Left lung (tissue), 10 donors: ENCODE results near the gene HEXD. TPM values are rescaled to one million over a fixed set of nuclear protein-coding genes. Genes with fewer than 3 reads are reported as not detected.
"Not testable (repeated sequence)": the region's sequence is repeated elsewhere in the genome, so short reads cannot be mapped to it uniquely, and the experiment has no call there.

Experiments used
- ATAC-seq: fragments of 200-7000 bp; cut with Tn5 transposase; one replicate; pipeline ENCODE4 v1.9.1; 2020; ENCODE audit warnings: moderate library complexity
- DNase-seq, 4 donors: peaks; one replicate each; pipeline ENCODE4 v3.0.0-alpha.2; 2013 to 2020
- H3K27ac ChIP-seq, 2 donors: fragments of 200-600 bp; sonication (generic) in 1 of 2; one replicate each; pipeline versions ENCODE4 v1.5.0 to v1.8.0; 2020 to 2021
- H3K27me3 ChIP-seq, 2 donors: fragments of 200-600 bp; sonication (generic) in 1 of 2; one replicate each; pipeline versions ENCODE4 v1.5.0 to v1.8.0; 2020 to 2021
- H3K36me3 ChIP-seq, 2 donors: fragments of 200-600 bp; sonication (generic) in 1 of 2; one replicate each; pipeline versions ENCODE4 v1.5.0 to v1.8.0; 2020 to 2021
- H3K4me1 ChIP-seq, 2 donors: fragments of 200-600 bp; one replicate each; pipeline ENCODE4 v1.8.0; 2021
- H3K4me3 ChIP-seq, 2 donors: fragments of 200-600 bp; sonication (generic) in 1 of 2; one replicate each; pipeline versions ENCODE4 v1.5.0 to v1.8.0; 2020 to 2021; ENCODE audit warnings: mild to moderate bottlenecking in 1 of 2
- H3K9me3 ChIP-seq, 2 donors: fragments of 200-600 bp; sonication (generic) in 1 of 2; one replicate each; pipeline versions ENCODE4 v1.5.0 to v1.8.0; 2020 to 2021
- intact Hi-C, 2 donors: fragments of 100-400 bp; cut with DNase I; formaldehyde crosslinking; loops; one replicate each; pipeline versions ENCODE4 v1.11.2 to v1.14.2; 2022
- polyA plus RNA-seq, 6 donors: library from polyadenylated mRNA; unstranded; fragments of 120-200 nt; gene quantifications; one replicate each; pipeline ENCODE4 v1.2.1, GENCODE V29; 2013; ENCODE audit not compliant: insufficient read length in 6 of 6
- total RNA-seq, 2 donors: library from RNA; stranded (reverse); fragmentation: NEBNext Ultra II Directional; extraction: Animal tissue kit (Norgen Biotek cat#: 25700); gene quantifications; one replicate each; pipeline ENCODE4 v1.2.1, GENCODE V29; 2021
- TF ChIP-seq, protein P1 (sequence below), 2 donors: fragments of 200-600 bp; sonication (generic) in 1 of 2; IDR thresholded peaks; one replicate each; pipeline versions ENCODE4 v1.5.0 to v1.8.0; 2021; ENCODE audit warnings: antibody characterized with exemption in 2 of 2
- donor health status: DM: no; HTN: yes; CAD: no.
- donor health status: DM: no; HTN: no; CAD: no.

HEXD gene
- total and polyA plus RNA-seq, 8 donors = 28.6 to 48.3 (median 38.4) TPM

DNA sequence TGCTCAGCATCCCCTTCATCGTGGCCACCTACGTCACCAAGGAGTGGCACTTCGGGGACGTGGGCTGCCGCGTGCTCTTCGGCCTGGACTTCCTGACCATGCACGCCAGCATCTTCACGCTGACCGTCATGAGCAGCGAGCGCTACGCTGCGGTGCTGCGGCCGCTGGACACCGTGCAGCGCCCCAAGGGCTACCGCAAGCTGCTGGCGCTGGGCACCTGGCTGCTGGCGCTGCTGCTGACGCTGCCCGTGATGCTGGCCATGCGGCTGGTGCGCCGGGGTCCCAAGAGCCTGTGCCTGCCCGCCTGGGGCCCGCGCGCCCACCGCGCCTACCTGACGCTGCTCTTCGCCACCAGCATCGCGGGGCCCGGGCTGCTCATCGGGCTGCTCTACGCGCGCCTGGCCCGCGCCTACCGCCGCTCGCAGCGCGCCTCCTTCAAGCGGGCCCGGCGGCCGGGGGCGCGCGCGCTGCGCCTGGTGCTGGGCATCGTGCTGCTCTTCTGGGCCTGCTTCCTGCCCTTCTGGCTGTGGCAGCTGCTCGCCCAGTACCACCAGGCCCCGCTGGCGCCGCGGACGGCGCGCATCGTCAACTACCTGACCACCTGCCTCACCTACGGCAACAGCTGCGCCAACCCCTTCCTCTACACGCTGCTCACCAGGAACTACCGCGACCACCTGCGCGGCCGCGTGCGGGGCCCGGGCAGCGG lies 43.4 kb upstream of the HEXD start:
- intact Hi-C loops = no loop called here
- TF ChIP-seq, protein P1, sequence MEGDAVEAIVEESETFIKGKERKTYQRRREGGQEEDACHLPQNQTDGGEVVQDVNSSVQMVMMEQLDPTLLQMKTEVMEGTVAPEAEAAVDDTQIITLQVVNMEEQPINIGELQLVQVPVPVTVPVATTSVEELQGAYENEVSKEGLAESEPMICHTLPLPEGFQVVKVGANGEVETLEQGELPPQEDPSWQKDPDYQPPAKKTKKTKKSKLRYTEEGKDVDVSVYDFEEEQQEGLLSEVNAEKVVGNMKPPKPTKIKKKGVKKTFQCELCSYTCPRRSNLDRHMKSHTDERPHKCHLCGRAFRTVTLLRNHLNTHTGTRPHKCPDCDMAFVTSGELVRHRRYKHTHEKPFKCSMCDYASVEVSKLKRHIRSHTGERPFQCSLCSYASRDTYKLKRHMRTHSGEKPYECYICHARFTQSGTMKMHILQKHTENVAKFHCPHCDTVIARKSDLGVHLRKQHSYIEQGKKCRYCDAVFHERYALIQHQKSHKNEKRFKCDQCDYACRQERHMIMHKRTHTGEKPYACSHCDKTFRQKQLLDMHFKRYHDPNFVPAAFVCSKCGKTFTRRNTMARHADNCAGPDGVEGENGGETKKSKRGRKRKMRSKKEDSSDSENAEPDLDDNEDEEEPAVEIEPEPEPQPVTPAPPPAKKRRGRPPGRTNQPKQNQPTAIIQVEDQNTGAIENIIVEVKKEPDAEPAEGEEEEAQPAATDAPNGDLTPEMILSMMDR (IDR thresholded peaks at IDR 0.05) = no peak
- Histone ChIP-seq H3K4me1 (peaks cover 6 to 25% of the 10 kb centered on the region in 2 donors), H3K27me3 (peaks cover 65 to 93% of the 10 kb centered on the region in 2 donors), H3K36me3 (no peaks in the 10 kb centered on the region), H3K4me3 (no peak overlapping the region), H3K9me3 (no peaks in the 10 kb centered on the region), H3K27ac (no peak overlapping the region)
- DNase-seq (peak in 1 of 4 donors; percentile 74), ATAC-seq (no peak)

DNA sequence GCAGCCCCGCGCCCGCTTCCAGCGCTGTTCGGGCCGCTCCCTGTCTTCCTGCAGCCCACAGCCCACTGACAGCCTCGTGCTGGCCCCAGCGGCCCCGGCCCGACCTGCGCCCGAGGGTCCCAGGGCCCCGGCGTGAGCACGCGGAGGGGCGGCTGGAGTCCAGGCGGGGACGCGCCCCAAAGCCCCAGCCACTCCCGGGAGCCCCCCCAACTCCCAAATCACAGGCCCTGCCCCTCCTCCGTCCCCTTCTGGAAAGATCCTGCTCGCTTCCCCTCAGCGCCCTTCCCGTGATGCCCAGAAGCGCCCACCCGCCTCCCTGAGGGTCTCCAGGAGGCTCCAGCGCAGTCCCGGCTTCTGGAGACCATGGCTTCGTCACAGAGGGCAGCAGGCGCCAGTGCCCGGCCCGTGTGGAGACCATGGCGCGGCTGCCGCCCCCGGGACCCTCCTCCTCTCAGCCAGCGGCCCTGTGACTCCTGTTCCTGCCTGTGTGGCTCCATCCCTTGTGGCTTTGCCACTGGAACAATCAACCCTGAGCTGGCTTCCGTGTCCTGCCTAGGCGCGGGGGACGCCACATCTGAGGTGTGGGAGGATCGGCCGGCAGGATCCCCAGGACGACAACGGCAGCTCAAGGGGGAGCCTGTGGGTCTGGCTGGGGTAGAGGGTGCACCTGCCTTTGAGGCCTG lies 42.6 kb upstream of the HEXD start:
- H3K4me3 ChIP-seq = no peak overlapping the region
- no peaks in the 10 kb centered on the region for H3K36me3 ChIP-seq
- ATAC-seq = no peak
- no peak overlapping the region for H3K27ac ChIP-seq
- TF ChIP-seq, protein P1 (IDR thresholded peaks at IDR 0.05) = no peak
- H3K27me3 ChIP-seq = peaks cover 59 to 93% of the 10 kb centered on the region in 2 donors
- intact Hi-C loops = no loop called here
- H3K4me1 ChIP-seq = peaks cover 6 to 22% of the 10 kb centered on the region in 2 donors
- DNase-seq = peak in 1 of 4 donors; percentile 64
- no peaks in the 10 kb centered on the region for H3K9me3 ChIP-seq

DNA sequence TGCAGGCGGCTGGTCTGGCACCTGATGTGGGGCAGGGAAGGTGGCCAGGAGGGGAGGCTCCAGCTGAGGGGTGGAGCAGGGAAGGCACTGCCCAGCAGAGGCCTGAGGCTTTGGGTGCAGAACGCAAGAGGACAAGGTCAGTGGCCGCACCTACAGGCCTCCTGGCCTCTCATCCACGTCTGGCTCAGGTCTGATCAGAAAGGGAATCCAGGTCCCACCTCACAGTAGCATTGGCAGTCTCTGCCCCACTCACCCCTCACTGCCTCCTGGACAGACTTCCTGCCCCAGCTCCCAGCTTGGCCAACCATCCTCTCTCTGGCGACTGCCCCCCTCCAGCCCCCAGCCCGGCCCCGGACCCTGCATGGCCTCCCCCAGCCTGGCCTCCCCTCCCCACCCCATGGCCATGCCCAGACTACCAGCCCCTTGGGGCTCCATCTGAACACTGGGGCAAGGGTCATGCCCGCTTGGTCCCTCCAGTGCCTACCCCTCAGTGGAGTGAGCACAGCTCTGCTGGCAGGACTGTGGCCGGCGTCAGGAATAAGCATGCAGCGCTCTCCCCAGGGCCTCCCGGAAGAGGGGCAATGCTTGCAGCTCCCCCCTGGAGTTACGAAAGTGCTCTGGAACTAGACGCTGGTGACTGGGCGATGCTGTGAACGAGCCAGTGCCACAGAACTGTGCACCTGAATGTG lies 42.0 kb upstream of the HEXD start:
- Histone ChIP-seq H3K9me3 (no peaks in the 10 kb centered on the region), H3K4me3 (no peak overlapping the region), H3K4me1 (peaks cover 1 to 15% of the 10 kb centered on the region in 2 donors), H3K27ac (no peak overlapping the region), H3K27me3 (peaks cover 52 to 93% of the 10 kb centered on the region in 2 donors), H3K36me3 (no peaks in the 10 kb centered on the region)
- ATAC-seq (no peak), DNase-seq (peak in 1 of 4 donors; percentile 59)
- intact Hi-C loops = no loop called here
- TF ChIP-seq, protein P1 (IDR thresholded peaks at IDR 0.05) = no peak

DNA sequence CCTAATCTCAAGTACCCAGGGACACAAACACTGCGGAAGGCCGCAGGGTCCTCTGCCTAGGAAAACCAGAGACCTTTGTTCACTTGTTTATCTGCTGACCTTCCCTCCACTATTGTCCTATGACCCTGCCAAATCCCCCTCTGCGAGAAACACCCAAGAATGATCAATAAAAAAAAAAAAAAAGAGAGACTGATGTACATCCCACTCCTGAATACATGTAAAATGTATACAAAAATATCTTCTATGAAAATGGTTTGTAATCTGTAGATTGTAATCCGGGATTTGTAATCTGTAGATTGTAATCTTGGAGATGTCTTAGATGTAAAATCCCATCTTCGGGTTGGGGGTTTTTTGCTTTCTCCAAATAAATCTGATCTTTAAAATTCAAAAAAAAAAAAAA lies 40.9 kb upstream of the HEXD start:
- intact Hi-C loops, H3K36me3 ChIP-seq, H3K4me1 ChIP-seq, H3K9me3 ChIP-seq, DNase-seq, H3K4me3 ChIP-seq, H3K27ac ChIP-seq, ATAC-seq: not testable (repeated sequence)
- peaks cover 41 to 91% of the 10 kb centered on the region in 2 donors for H3K27me3 ChIP-seq

DNA sequence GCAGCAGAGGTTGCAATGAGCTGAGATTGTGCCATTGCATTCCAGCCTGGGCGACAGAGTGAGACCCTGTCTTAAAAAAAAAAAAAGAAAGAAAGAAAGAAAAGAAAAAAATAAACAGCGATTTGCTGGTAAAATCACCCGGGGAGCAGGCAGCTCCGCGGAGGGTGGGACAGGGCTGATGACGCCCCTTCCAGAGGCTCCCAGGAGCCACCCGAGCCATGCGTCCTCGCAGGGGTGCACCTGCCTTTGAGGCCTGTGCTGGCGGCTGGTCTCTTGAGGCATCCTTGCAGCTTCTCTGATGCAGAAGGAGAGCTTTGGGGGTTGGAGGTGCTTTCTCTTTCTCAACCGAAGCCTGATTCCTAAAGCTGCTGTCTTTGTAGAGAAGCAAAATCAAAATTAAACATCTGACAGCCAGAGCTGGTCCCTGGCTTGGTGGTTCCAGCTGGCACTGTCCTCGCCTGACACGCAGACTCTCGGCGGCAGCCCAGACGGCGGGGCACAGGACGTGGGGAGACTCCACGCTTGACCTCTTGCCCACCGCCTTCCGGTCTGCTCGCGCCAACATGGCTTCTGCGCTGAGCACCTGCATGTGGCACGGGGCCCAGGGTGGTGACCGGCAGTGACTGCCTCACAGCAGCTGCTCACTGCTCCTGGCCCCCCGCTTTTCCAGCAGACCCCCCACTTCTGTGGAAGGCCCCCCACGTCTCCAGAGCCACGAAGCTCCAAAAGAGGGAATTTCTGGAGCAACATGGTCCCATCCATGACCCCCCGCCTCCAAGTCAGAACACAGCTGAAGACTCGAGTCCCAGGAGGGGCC lies 40.0 kb upstream of the HEXD start:
- TF ChIP-seq, protein P1 (IDR thresholded peaks at IDR 0.05) = no peak
- Histone ChIP-seq H3K27me3 (peaks cover 34 to 91% of the 10 kb centered on the region in 2 donors), H3K9me3 (no peaks in the 10 kb centered on the region), H3K36me3 (no peaks in the 10 kb centered on the region), H3K4me3 (no peak overlapping the region), H3K4me1 (no peaks in the 10 kb centered on the region), H3K27ac (no peak overlapping the region)
- ATAC-seq = no peak
- intact Hi-C loops = no loop called here
- peak in 1 of 4 donors; percentile 74 for DNase-seq
